ENCODE data around the gene CADPS2.

DNA sequence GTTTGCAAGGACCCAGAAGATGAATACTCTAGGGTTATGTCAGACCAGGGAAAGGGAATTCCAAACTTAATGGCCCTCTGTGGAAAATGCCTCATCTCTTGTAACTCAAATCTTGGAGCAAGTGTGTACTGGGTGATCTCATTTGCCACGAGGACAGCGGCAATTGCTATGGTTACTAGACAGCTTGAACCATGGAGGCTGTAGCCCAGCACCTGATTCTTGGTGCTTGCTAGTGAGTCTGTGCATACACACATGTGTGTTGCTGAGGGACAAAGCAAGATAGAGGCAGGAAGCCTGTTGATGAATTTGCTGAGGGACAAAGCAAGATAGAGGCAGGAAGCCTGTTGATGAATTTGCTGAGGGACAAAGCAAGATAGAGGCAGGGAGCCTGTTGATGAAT, 523.1 kb downstream of the CADPS2 start:
- TF ChIP-seq CTCF (IDR thresholded peaks at IDR 0.05 in 4 of 5, conservative IDR thresholded peaks at IDR 0.05 in 1 of 5) (no peak), POLR2A (IDR thresholded peaks at IDR 0.05) (no peak)
